Testis (tissue), 2 donors: ENCODE data around the gene EIF2A.

Experiments
- CTCF ChIP-seq, 3 experiments: fragments of 450-650 bp in 2 of 3; fragments of 200-600 bp in 1 of 3; sonication (generic) in 1 of 3; IDR thresholded peaks; one replicate each; pipeline ENCODE4 v1.5.1; 2016 to 2019; ENCODE audit warnings: antibody characterized with exemption in 3 of 3, mild to moderate bottlenecking in 2 of 3, moderate library complexity in 1 of 3
- POLR2A ChIP-seq: fragments of 450-650 bp; IDR thresholded peaks from one replicate; pipeline ENCODE4 v1.6.1; 2017; ENCODE audit warnings: antibody characterized with exemption, mild to moderate bottlenecking, moderate library complexity

DNA sequence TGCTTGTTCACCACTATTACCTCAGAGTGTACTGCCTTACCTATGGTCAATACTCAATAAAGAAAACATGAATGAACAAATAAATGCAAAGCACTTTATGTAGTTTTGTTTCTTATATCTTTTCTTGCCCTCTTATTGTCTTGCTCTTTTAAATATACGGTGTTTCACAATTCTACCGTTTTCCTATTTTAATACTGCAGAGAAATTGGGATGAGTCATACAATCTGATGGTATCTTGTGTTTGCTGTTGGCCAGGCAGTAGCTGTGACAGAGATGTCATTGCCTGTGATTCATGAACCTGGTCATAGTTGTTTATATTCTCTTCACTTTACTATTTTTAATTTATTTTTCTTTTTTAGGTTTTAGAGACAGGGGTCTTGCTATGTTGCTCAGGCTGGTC is 48.6 kb upstream of the EIF2A start:
- TF ChIP-seq CTCF (IDR thresholded peaks at IDR 0.05) (no peak), POLR2A (no peak)
